ENCODE data around the gene DLGAP4.

DLGAP4 gene

DNA sequence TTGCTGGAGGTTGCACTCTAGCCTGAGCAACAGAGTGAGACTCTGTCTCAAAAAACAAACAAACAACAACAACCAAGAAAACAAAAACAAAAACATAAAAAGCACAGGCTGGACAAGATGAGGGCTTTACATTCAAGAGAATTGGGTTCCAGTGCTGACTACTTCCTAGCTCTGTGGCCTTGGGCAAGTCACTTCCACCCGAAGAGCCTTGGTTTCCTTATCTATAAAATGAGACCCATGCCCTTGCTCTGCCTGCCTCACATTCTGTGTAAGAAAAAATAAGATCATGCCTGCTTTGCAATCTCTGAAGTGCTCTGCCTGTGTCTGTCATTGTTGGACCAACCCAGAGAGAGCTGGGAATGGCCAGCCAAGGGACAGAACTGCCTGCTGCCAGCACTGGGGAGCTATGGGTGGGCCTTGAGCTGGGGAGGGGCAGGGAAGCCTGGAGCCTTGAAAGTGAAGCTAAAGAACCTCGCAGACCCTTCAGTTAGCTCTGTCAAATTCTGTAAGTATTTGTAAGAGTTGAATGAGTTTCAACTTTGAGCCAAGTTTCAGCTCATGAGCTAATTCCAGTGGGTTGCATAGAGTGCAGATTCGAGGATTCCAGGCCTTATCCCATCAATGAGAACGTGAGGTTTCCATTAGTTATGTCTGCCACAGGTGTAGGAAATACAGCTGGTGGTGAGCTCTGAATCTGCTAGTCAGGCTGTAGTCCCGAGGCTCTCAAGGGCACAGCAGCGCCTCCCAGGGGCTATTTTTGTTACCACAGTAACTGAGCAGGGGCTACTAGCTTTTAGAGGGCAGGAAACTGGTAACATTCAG, 93.2 kb downstream of the DLGAP4 start:
- H3K4me2 ChIP-seq (ENCODE audit: low read depth, low read length, poor library complexity, severe bottlenecking) = no peak overlapping the region
- no peaks in the 10 kb centered on the region for H4K20me1 ChIP-seq (ENCODE audit: low read depth, low read length)
- H2AFZ ChIP-seq (ENCODE audit: low read depth, low read length, severe bottlenecking) = no peak overlapping the region
- no peaks in the 10 kb centered on the region for H3F3A ChIP-seq (ENCODE audit: insufficient read depth)
- no peak overlapping the region for H3K4me3 ChIP-seq (ENCODE audit: insufficient read depth, low read length, poor library complexity, severe bottlenecking)
- H3K79me2 ChIP-seq (ENCODE audit: insufficient read depth, low read length) = no peaks in the 10 kb centered on the region
- no peak for TF ChIP-seq EZH2phosphoT487 (conservative IDR thresholded peaks at IDR 0.05; ENCODE audit: low read length)
- TF ChIP-seq, protein P1, sequence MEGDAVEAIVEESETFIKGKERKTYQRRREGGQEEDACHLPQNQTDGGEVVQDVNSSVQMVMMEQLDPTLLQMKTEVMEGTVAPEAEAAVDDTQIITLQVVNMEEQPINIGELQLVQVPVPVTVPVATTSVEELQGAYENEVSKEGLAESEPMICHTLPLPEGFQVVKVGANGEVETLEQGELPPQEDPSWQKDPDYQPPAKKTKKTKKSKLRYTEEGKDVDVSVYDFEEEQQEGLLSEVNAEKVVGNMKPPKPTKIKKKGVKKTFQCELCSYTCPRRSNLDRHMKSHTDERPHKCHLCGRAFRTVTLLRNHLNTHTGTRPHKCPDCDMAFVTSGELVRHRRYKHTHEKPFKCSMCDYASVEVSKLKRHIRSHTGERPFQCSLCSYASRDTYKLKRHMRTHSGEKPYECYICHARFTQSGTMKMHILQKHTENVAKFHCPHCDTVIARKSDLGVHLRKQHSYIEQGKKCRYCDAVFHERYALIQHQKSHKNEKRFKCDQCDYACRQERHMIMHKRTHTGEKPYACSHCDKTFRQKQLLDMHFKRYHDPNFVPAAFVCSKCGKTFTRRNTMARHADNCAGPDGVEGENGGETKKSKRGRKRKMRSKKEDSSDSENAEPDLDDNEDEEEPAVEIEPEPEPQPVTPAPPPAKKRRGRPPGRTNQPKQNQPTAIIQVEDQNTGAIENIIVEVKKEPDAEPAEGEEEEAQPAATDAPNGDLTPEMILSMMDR (IDR thresholded peaks at IDR 0.05; ENCODE audit: insufficient read depth, low read length, poor library complexity, severe bottlenecking) = peak; percentile 51
- H3K9ac ChIP-seq (ENCODE audit: low read length) = no peak overlapping the region
- no peaks in the 10 kb centered on the region; the same call in 1 of the 2 replicates for H3K27me3 ChIP-seq (ENCODE audit: low read length)
- no peaks in the 10 kb centered on the region for H3K9me2 ChIP-seq (replicated peaks; ENCODE audit: insufficient read depth, low read length)
- no peak overlapping the region for H3K27ac ChIP-seq (ENCODE audit: low read depth, low read length)
- no peaks in the 10 kb centered on the region for H3K36me3 ChIP-seq (ENCODE audit: low read length)
- H3K9me3 ChIP-seq (ENCODE audit: insufficient read depth, low read length) = no peaks in the 10 kb centered on the region

DNA sequence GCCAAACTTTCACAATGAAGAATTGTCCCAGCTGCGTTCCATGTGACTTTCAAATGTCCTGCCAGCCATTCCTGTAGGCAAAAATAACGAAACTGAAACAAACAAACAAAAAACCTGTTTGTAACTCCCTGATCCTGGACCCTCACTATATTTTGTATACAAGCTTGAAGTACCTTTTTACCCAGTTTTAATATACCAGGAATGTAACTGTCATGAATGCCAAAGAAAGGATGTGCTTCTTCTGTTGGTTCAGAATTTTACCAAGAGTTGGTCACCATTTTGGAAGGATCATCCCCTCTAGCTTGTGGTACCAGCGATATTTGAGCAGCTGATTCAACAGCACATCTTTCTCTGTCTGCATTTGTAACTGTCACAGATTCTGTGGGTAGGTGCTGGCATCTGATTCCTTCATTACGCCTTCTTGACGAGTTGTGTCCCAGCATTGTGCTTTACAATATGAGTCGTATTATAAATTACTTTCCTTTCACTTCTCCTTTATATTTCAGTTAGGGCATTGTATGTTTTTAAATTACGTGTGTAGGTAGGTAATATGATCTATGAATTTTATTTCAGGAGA, 93.9 kb downstream of the DLGAP4 start:
- Histone ChIP-seq H3K9me2 (replicated peaks; ENCODE audit: insufficient read depth, low read length) (no peaks in the 10 kb centered on the region), H3K4me3 (ENCODE audit: insufficient read depth, low read length, poor library complexity, severe bottlenecking) (no peak overlapping the region), H3K27ac (ENCODE audit: low read depth, low read length) (no peak overlapping the region)

DNA sequence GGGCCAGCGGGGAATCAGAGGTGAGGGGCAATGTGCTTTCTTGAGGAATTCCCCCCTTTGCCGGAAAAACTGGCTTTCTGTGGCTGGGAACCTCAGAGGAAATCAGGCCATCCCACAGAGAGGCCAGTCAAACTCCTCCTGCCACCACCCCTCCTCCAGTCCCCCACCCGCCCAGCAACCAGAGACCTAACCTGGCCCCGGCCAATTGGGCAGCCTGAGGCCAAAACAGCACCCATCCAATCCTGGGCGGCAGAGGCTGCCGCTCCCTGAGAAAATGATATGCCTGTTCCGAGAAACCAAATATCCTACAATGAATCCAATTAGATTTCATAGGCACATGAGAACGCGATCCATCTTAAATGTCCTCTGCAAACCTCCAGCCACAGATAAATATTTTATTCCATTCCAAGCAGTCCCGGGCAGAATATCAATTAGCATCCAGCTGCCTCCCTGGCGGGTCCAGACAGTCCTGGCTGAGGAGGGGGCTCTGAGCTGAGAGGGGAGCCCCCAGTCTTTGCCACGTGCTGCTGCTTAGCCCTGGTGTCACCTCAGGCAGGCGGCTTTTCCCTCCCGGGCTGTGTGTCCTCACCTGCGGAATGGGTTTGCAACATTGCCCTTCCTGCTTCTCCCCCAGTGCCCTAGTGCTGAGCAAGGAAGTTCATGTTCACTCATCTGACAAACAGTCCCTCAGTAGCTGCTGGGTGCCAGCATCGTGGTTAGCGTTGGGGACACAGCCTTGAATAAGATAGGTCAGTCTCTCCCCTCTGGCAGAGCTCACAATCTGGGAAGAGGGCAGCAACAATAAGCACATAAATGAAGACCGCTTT, 95.0 kb downstream of the DLGAP4 start:
- Histone ChIP-seq H3K4me3 (ENCODE audit: insufficient read depth, low read length, poor library complexity, severe bottlenecking) (no peak overlapping the region), H2AFZ (ENCODE audit: low read depth, low read length, severe bottlenecking) (no peak overlapping the region), H3K27ac (ENCODE audit: low read depth, low read length) (no peak overlapping the region), H3K79me2 (ENCODE audit: insufficient read depth, low read length) (no peaks in the 10 kb centered on the region), H3K9me2 (replicated peaks; ENCODE audit: insufficient read depth, low read length) (no peaks in the 10 kb centered on the region), H3F3A (ENCODE audit: insufficient read depth) (no peaks in the 10 kb centered on the region), H4K20me1 (ENCODE audit: low read depth, low read length) (no peaks in the 10 kb centered on the region), H3K27me3 (ENCODE audit: low read length) (no peaks in the 10 kb centered on the region; the same call in 1 of the 2 replicates), H3K36me3 (ENCODE audit: low read length) (no peaks in the 10 kb centered on the region), H3K9me3 (ENCODE audit: insufficient read depth, low read length) (no peaks in the 10 kb centered on the region), H3K4me2 (ENCODE audit: low read depth, low read length, poor library complexity, severe bottlenecking) (no peak overlapping the region), H3K9ac (ENCODE audit: low read length) (no peak overlapping the region)
- no peak for TF ChIP-seq EZH2phosphoT487 (conservative IDR thresholded peaks at IDR 0.05; ENCODE audit: low read length)
- TF ChIP-seq, protein P1 (IDR thresholded peaks at IDR 0.05; ENCODE audit: insufficient read depth, low read length, poor library complexity, severe bottlenecking) = no peak

More for the DNA sequence above, 93.9 kb downstream of the DLGAP4 start:
- Histone ChIP-seq H3K9ac (ENCODE audit: low read length) (no peak overlapping the region), H3K27me3 (ENCODE audit: low read length) (no peaks in the 10 kb centered on the region; the same call in 1 of the 2 replicates), H4K20me1 (ENCODE audit: low read depth, low read length) (no peaks in the 10 kb centered on the region), H3K9me3 (ENCODE audit: insufficient read depth, low read length) (no peaks in the 10 kb centered on the region), H3K79me2 (ENCODE audit: insufficient read depth, low read length) (no peaks in the 10 kb centered on the region), H2AFZ (ENCODE audit: low read depth, low read length, severe bottlenecking) (no peak overlapping the region), H3K4me2 (ENCODE audit: low read depth, low read length, poor library complexity, severe bottlenecking) (no peak overlapping the region), H3K36me3 (ENCODE audit: low read length) (no peaks in the 10 kb centered on the region), H3F3A (ENCODE audit: insufficient read depth) (no peaks in the 10 kb centered on the region)
- no peak for TF ChIP-seq EZH2phosphoT487 (conservative IDR thresholded peaks at IDR 0.05; ENCODE audit: low read length)
- TF ChIP-seq, protein P1 (IDR thresholded peaks at IDR 0.05; ENCODE audit: insufficient read depth, low read length, poor library complexity, severe bottlenecking) = no peak
